SHP77 treated with DMSO at 0.1 percent for 48 hours (cell line): ENCODE data around the gene RASSF4.
A peak's percentile ranks its signal among the peaks of the same experiment; 100 is the strongest.

Source experiments
- DNase-seq: peaks from one replicate; lab custom pipeline; 2025; lab: John Stamatoyannopoulos, UW

Gene RASSF4

DNA sequence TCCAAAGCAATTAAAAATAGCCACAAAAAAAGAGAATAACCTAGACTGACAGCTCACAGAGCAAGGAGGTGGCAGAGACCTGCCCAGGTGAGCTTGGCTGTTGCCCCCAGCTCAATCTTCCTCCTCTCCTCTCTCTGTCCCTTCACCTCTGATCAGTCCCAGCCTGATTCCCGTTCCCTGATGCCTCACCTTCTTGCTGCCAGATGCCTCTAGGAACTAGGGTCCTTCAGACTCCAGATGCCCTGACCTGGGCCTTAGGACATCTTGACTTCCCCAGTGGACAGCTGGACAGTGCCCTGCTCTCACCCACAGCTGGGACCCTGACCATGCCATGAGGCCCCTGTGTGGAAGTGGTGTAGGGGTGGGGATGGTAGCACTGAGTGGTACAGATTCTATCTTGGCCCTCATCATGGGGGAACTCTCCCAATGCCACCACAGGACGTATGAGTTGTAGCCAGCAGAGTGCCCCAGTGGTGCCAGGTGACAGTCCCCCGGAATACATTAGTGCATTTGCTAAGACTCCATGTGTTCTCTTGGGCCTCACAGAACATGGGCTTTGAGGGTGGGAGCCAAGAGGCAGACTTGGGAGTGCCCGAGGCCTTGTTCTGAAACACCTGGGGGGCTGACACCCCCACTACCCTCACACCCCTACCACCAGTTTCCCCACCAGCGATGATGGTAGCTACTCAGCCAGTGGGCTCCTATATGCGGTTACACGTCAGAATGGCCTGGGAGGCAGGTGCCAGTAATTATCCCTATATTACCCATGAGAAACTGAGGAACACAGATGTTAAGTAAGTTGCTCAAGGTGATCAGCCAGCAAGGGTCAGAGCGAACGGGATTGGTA is 17.0 kb downstream of the RASSF4 start:
- no peak for DNase-seq

DNA sequence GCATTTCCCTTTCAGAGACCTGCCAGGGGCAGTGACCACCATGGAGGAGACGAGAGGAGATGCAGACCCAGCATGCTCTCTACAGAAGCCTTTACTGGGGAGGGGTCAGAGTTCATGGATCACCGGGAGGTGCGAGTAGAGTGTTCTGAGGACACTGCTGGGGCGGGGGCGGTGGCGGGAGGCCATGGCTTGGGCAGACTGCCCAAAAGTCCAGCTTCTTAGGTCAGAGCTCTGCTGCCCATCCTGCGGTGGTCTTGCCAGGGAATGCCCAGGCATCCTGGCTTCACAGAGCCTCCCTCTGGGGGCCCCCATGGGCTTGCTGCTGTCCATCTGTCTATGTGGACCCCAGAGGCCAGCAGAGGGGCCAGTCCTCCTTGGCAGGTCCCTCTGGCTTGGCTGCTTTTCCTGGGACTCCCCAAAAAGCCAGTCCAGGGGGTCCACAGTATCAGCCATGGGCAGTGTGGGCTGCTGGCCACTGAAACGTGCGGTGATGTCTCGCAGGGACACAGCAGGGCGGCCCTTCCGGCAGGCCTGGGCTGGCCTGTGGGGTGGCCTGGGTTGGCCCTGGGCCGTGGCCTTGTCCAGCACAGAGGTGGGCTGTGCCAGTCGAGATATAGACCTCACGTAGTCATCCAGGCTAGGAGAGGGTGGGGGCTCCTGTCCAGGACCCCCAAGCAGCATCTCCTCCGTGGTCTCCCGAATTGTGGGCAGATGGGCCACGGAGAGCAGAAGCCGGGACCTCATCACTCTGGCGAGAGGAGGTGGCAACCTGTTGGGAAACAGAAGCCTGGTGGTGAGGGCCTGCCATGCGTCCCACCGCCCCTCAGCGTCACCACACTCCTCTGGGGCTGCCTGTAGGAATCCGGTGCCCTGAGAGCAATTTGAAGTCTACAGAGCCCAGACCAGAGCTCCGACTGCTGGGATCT is 17.9 kb downstream of the RASSF4 start:
- no peak for DNase-seq

DNA sequence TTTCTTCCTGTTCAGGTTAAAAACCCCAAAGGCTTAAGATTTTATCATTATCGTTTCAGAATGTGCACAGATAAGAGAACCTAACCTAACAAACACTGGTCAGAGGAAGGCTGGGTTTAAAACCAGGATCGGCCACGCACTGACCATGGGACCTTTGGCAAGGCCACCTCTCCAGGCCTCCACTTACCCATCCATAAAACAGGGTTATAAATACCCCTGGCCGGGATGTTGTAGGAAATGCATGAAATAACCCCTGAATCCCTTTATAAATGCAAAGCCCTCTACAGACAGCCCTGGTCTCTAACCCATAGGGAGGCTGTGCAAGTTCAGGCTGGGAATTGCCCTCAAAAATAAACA is 18.6 kb downstream of the RASSF4 start:
- DNase-seq, result no peak

DNA sequence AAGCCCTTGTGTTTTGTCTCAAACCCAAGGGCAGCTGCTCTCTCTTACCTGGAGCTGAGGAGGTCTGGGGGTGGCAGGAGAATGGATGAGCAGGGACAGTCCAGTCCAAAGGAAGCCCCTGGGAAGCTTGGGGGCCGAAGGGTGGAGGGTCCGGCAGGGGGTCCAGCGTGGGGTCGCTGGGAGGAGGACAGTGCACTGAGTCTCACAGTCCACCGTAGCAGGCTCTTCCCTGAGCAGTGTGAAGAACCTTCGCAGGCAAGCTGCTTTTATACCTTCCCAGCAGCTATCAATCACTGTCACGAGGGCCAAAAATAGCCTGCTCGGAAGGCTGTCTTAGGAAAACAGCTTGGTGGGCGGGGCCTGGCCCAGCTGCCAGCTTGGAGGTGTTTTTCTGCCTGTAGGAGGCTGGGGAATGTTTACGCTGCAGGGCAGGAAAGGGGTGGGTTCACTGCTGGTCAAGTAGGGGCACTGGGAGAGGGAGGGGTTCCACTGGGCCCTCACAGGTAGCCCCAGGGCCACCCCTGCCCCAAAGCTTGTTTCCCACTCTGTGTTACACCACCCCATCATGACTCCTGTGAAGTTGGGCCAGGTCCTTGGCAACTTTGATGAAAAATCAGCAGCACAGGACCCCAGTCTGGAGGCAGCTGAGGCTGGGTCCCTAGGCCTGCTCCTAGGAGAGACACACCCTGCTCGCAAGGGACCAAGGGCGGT is 19.1 kb downstream of the RASSF4 start, which contains the start of gene DEPP1:
DEPP1 (minus strand) TSS at position 240 of the 711 bp plus-strand sequence. CDS start 779 bp downstream, outside the sequence.
- DNase-seq, result peak; percentile 39

DNA sequence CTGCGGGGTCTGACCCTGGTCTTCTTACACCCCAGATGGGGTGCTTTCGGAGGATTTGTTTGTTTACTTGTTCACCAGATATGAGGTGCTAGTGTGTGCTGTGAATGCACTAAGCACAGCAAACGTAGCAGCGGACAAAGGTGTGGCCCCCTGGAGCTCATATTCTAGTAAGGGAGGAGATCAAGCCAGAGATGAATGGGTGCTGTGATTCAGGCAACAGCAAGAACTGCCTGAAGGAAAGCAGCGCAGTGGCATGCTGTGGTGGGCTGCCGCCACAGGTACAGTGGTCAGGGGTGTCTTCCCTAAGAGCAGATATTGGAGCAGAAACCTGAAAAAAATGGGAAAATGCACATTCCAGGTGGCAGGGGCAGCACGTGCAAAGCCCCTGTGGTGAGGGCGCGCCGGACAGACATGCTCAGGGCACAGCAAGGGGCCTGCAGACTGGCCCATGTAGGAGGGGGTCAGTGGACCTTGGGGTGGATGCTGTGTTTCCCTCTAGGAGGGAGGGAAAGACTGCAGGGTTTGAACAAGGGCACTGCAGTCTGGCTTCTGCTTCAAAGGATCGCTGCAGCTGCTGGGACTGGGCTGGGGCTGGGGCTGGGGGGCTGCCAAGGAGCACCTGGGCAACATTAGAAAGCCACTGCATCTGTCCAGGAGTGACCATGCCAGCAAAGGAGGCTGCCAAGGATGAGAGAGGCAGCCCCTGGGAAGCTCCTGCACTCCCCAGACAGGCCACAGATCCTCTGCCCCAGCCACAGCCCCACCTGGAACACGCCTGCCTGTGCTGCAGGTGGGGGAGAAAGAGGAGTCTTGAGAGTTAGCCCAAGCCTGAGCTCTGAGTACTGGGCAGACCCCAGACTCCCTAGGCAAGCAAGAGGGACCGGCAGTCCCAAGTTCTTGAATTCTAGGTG is 19.9 kb downstream of the RASSF4 start:
- no peak for DNase-seq

DNA sequence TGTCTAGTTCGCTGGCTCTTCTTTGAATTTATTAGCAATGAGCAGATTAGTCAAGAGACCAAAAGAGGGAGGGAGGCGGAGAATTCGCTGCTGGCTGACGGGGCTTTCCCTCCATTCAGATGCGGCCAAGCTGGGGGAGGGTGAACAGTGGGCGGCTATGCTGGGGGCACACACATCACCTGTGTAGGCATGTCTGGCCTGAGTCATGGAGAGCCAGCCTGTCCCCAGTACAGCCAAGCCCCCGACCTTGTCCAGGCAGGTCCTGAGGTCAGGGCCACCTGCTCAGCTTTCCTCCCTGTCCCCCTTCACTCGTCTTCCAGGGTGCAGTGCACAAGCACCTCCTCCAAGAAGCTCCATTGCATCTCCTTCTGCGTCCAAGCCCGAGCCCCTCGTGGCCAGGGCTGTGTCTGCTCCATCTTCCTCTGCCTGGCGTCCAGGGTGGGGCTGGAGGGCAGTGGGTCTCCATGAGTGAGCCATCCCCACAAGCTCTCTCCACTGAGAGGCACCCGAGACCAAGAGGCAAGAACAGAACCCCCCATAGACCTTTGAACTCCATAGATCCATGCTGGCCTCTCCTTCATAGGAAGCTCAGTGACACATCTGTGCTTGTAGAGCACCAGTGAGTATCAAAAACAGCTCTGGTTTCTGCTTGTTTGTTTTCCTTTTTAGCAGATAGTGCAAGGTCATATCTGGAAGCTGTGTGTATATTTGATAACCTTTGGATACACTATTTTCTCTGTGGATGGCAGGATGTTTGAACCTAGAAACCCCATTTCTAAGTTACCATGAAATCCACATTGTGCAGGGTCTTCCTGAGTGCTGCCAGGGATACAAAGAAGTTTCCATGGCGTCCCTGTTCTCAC is 20.9 kb downstream of the RASSF4 start:
- no peak for DNase-seq

DNA sequence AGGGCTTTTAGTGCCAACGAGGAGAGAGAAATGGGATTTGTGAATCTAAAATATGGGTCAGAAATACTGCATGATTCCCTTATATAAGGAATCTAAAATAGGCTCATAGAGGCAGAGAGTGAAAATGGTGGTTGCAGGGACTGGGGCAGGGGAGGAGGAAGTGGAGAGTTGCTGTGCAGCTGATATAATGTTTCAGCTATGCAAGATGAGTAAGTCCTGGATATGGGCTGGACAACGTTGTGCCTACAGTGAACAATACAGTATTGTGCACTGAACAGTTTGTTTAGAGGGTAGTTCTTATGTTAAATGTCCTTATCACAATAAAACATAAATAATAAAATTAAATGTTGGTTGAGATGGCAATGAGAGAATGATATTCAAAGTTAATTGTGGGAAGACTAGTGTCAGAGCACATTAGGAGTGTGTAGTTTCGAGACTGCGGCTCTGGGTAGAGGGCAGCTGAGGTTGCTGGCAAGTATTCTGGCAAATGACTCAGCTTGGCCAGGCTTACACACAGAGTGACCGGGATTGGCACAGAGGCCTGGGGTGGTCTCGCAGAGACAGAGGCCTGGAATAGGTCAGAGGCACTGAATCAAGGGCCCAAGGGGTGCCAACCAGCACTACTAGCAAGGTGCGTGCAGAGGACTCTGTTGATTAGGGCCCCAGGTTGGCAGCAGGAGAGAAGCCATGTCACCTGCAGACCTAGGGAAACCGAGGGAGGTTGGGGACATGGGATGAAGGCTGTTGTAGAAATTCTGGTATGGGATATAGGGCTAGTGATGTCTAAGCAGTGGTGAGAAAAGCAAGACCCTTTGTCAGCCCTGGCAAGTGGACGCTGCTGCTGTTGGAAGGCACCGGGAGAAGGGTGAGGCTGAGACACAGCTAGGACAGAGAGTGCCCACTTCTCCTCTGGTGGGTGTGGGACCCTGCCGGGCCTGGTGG is 21.8 kb downstream of the RASSF4 start:
- no peak for DNase-seq

DNA sequence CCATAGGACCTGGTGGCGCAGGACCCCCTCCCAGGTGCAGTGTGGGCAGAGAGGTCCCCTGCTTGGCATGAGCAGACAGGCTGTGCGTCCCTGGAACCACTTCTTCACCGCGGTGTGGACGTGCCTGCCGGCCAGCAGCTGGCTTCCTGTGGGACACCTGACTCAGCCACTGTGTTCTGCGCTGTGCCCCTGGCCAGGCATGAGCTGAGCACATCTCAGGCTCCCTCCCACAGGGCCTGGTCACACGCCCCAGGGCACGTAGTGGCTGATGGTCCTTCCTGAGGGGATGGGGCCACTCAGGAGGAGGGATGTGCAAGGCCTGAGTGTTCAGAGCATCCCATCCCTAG is 22.5 kb downstream of the RASSF4 start:
- DNase-seq, result no peak

DNA sequence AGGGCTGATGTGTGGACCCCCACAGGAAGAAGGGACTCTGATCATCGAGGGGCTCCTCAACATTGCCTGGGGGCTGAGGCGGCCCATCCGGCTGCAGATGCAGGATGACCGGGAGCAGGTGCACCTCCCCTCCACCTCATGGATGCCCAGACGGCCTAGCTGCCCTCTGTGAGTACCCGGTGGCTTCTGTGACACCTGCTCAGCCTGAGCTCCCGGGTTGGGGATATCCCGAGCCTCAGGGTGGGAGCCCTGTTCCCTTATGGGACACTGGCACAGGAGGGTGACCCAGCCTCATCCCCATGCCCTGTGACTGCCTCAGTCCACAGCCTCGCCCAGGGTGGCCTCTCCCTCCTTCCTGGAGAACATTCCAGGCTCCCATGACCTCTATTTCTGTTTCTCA is 22.9 kb downstream of the RASSF4 start:
- DNase-seq, result no peak

DNA sequence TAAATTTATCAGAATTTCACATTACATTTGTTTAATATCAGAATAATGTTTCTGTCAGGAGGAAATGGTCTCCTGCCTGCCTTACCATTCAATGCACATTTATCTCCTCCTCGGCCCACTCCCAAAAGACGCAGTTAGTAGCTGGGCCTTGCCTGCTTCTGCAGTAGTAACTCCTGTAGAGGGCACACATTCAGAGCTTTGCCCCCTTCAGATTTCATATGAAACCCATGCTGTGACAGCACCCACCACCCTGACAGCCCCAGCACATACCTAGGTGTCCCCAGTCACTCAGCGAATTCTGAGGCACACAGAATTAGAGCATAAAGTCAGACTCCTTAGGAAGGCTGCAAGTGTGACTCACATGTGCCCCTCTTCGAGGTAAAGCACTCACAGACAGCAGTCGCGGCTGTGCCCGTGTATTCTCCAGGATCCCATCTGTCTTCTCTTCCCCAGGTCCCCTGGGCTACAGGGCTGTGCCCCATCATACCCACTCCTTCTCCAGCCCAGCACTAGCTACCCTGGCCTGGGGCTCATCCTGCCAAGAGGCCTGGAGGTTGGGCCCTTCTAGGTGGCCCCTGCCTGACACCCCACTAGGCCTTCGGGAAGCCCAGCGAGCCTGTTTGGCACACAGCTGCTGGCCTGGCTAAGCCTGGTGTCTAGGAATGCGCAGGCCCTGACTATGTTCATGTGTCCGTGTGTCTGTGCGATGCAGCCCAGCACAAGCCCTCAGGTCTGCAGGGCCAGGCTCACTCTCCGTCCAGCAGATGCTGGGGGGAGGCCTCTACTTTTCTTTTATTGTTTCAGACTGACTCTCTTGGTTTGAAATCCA is 23.7 kb downstream of the RASSF4 start:
- DNase-seq, result no peak

DNA sequence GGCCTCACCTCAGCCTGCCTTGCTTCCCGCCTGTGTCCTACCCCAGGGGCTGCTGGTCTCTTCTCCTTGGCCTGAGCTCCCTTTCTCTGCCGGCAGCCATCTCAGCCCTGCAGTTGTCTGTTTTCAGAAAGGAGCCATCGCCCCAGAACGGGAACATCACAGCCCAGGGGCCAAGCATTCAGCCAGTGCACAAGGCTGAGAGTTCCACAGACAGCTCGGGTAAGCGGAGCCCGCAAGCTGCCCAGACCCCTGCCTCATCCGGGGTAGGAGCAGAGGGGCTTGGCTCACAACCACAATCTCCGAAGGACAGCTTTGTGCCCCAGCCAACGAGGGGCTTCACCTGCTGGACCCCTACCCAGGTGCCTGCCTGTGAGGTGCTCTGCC is 24.3 kb downstream of the RASSF4 start:
- DNase-seq, result no peak

DNA sequence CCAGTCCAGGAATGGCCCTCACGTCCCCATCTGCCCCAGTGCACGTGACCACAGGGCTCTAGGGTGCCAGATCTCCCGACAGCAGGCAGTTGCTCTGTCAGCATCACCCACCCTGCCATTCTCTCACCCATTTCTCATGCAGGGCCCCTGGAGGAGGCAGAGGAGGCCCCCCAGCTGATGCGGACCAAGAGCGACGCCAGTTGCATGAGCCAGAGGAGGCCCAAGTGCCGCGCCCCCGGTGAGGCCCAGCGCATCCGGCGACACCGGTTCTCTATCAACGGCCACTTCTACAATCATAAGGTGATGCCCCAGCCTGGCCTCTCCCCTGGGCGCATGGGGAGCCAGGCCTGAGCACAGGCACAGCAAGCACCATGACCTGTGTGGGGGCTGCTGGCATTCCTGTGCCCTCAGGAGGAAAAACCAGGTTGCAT is 25.1 kb downstream of the RASSF4 start:
- DNase-seq, result no peak

DNA sequence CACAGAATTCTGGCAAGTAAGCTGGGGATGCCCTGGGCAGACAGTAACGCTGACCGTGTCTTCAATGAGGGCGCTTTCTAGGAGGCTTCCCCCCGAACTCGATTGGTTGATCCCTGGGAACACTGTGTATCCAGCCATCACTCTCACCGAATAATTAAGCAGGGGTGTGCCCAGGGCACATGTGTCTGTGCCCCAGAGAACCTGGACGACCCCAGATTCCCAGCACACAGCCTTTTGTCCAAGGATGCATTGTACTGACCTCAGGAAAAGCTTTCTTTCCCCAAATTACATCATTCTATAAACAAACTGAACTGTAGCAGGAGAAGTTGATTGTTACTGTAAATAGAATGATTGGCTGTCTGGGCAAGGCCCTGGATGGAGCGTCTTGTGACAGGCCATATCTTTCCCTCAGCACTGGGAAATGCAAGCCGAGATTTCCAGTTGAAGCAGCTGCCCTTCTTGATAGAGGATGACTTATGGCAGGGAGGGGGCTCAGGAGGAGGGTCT is 25.6 kb downstream of the RASSF4 start:
- no peak for DNase-seq

DNA sequence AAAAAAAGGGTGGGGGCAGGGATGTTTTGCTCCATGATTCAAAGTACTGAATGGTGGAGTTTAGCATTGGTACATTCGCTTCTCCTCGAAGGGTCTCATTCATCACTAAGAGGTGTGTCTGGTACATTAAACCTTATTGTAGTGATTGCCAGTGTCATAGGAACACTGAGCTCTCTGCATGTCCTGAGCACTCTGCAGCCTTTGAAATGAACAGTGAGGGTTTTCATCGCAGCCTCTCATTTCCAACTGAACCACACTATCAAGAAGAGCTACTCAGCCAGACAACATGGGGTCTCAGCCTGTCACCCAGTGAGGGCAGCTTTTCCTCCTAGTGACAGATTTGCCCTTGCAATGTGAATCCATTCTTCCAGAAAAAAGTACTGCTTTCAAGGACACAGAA is 26.6 kb downstream of the RASSF4 start:
- DNase-seq, result no peak

DNA sequence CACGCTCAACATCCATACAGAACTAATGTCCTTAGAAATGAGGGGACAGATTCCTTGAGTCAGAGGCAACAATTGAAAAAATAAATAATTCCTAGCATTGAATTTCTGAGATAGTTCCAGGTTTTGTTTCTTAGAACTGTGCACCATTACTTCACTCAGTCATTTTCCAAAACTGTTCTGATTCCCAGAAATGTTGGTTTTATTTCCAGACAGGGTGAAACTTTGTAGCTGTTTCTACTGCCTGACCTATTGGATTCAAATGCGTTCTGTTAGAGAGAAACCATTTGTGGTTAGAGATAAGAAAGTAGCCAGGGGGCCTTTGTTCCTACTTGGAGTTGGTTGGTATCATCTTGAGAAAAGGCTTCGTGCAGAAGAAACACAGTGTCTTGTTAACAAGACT is 27.1 kb downstream of the RASSF4 start:
- DNase-seq, result no peak

DNA sequence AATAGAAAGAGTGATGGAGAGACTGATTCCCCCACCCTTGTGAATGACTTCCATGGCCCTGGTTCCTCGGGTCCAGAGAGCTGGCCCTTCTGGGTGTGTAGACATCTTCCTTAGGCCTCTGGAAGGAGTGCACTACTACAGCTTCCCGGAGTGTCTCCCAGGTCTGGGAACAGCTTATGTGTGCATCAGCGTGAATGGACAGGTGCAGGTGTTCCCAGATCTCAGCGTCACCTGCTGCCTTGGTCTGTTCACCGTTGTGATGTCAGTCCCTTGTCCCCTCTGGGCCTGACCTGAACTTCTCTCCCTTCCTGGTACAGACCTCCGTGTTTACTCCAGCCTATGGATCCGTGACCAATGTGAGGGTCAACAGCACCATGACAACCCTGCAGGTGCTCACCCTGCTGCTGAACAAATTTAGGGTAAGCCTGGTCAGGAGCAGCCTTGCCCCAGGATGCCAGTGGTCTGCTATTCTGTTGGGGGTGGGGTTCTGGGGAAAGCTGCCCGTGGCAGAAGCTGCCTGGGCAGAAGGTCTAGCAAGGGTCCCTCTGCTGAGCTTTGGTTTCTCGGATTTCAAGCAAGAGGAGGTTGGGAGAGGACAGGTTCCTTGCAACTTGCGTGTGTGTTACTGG is 29.5 kb downstream of the RASSF4 start:
- no peak for DNase-seq

DNA sequence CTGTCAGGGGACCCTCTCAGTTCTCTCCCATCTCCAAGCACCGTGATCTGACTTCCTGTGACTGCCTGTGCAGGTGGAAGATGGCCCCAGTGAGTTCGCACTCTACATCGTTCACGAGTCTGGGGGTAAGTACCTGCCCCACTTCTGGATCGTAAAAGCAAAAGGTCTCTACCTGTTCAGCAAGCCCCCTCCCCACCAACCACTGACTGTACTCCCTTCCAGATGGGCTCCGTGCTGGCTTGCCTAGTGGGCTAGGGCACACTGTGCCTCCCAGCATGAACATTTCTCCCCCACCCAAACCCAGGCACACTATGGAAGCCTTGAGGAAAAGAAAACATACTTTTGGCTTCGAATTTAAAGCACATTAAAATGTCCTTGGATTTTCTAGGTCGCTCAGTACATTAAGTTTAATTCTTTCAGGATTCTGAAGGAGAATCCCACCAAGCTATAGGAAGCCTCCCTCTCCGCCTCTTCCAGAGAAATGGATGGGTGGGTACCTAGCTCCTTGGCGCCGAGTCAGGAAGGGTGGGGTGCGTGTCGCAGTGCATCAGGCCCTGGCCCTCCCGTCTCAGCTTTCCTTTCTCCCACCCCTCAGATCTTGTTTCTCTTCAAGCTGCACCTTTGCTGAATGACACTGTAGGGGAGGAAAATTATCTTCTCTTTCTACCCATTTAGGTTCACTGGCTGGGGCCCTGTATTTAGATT is 30.1 kb downstream of the RASSF4 start:
- no peak for DNase-seq
